NCI-H345 treated with DMSO at 0.1 percent for 48 hours (cell line): Measurements from ENCODE around the gene FBXL3.
"Not testable (repeated sequence)": the region's sequence is repeated elsewhere in the genome, so short reads cannot be mapped to it uniquely, and the experiment has no call there.

Experiments used
- DNase-seq: peaks from one replicate; lab custom pipeline; 2025; ENCODE audit not compliant: unreplicated experiment; lab: John Stamatoyannopoulos, UW

FBXL3 gene

DNA sequence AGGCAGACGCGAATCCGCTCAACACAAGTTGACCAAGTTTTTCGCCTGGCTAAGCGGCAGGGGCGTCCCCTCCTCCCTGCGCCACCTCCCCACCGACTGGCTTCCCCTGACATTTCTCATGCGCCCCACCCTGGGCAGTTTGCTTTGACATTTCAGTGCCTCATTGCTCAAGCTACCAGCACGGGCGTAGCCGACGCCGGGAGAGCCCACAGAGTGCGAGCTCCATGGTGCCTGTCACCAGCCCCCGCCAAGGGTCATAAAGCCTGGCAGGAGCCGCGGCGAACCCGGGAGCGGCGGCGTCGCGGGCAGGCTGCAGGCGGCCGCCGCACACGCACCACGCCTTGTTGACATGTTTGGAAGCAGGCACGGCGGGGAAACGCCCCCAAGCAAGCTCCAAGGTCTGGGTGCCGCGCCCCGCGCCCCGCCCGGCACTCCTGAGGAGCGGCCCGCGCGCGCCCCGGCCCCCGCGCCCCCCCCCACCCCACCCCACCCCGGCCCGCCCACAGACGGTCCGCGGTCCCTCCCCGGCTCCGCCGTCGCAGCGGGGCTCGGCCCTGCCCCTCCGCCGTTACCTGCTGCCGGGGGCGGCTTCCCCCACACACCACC is 601 bp downstream of the FBXL3 start:
- DNase-seq: peak; percentile 61

DNA sequence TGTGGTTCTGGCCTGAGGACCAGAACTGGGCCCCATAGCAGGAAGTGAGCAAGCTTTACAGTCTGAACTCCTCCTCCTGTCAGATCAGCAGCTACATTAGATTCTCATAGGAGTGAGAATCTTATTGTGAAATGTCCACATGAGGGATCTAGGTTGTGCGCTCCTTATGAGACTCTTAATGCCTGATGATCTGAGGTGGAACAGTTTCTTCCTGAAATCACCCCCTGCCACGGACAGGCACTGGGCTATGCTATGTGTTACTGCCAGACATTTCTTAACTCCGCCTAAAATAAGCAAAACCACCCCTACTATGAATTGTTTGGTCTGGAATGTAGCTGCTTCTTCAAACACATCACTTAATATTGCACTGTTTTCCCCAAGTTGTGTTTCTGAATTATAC is 4.6 kb downstream of the FBXL3 start:
- no peak for DNase-seq

- DNase-seq: no peak
These were observed 7.2 kb downstream of the FBXL3 start for GRCh38 chr13:77019756-77020155.

- no peak for DNase-seq
These were observed 9.9 kb downstream of the FBXL3 start for GRCh38 chr13:77016888-77017623.

GRCh38 chr13:77016251-77016812 is 10.6 kb downstream of the FBXL3 start:
- no peak for DNase-seq

- no peak for DNase-seq
These were observed 11.9 kb downstream of the FBXL3 start for GRCh38 chr13:77014906-77015685.

- no peak for DNase-seq
These were observed 13.0 kb downstream of the FBXL3 start for GRCh38 chr13:77013853-77014542.

- DNase-seq: not testable (repeated sequence)
These were observed 17.2 kb downstream of the FBXL3 start for GRCh38 chr13:77009719-77010118.

DNA sequence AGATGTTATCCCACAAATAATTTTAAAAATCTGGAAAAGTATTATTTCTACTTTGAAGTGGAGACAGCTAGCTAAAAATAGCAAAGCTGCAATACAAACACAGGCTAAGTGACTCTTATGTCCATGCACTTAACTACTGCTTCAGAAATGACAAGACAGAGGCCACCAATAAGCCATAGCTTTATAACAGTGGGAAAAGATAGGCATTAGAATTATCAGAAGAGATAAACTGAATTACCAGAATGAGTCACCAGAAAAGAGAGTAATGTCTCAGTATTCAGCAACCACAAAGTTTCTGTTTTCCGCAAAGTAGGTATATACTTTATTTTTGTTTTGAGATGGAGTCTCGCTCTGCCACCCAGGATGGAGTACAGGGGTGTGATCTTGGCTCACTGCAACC is 17.9 kb downstream of the FBXL3 start:
- DNase-seq: no peak

DNA sequence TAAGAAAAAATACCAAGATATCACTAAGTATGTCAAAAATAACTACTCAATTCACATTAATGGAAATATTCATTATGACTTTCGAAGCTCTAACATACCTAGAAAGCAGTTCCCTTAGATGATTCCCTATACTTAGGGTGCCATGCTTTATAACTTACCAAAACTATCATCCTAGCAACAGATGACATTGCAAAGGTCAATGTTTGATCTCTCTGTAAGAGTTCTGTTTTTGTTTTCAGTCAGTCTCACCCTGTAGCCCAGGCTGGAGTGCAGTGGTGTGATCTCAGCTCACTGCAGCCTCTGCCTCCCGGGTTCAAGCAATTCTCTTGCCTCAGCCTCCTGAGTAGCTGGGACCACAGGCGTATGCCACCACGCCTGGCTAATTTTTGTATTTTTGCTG is 18.6 kb downstream of the FBXL3 start:
- not testable (repeated sequence) for DNase-seq

DNA sequence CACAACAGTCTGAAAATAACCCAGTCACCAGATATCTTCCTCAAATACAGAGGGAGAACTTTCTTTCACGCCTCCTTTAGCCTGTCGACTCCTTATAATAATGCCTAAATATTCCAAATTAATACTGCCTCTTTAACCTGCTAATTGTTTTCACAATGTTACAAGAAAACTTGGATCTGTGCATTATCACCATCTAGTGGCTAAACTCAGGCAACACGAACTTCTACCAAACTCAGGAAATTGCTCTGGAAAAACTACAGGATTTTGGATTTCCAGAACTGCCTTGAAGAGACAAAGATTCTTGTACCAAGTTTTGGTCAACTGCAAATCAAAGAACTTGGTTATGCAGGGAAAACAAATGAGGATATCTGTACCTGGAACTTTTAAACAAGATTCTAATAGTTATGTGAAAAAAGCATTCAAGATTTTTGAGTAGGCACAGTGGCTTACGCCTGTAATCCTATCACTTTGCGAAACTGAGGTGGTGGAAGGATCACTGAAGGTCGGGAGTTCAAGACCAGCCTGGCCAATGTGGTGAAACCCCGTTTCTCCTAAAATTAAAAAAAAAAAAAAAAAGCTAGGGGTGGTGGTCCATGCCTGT is 24.3 kb downstream of the FBXL3 start:
- DNase-seq: no peak

DNA sequence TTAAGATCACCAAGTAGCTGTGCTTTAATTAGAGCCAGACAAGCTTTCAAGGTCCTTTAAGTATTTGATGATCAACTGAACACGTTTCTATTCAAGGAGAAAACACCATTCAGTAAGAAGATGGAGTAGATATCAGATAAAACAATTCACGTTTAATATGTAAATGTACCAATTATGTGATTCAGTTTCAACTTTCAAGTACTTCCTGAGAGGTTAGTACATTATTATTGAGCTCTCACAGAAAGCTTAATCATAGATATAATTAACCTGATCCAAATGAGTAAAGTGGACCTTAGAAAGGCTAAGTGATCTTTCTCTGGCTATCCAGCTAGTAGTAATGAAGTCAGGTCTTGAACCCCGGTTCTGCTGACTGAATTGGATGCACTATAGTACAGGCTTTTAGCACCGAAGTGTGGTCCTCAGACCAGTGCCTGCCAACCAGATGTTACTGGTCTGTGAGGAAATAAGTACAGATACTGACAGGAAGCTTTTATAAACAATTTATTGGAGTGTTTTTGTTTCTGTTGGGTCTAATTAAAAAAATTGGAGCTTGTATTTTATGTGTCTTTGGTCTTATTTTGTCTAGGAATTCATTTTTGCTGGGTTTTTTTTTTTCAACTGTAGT is 24.9 kb downstream of the FBXL3 start:
- DNase-seq: no peak

DNA sequence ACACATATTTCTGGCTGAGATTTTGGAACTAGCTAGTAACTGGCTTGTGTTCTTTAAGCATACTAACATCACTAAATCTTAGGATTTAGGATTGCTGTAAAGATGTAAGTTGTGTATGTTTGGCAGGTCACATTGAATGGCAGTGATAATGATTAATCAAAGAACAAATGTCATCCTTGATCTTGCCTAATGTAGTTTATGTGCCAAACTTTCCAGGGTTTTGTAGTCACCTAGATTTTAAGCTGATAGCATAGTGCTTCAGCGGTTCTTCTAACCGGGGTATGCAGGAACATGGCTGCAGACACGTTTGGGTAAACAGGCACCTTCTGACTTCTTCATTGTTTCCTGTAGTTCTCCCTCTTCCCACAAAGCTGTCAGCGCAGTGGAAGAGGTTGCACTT is 25.4 kb downstream of the FBXL3 start:
- no peak for DNase-seq

GRCh38 chr13:77000475-77000874 is 26.5 kb downstream of the FBXL3 start:
- DNase-seq: no peak

DNA sequence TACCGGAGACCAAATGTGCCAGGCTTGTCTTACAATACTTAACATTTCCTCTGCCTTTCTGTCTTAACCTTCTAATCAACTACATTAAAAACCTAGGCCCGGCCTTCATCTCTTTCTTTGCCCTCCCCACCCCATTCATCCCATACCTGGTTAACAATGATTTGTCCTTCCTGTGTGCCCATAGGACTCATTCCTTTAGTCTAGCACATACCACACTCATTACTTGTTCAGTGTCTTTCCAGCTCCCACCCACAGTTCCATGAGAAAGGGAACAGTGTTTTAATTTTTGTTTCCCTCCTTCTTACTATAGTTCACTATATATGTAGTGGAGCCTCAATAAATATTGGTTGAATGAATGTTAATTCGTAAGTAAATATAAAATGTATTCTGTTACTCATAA is 32.7 kb downstream of the FBXL3 start:
- no peak for DNase-seq

DNA sequence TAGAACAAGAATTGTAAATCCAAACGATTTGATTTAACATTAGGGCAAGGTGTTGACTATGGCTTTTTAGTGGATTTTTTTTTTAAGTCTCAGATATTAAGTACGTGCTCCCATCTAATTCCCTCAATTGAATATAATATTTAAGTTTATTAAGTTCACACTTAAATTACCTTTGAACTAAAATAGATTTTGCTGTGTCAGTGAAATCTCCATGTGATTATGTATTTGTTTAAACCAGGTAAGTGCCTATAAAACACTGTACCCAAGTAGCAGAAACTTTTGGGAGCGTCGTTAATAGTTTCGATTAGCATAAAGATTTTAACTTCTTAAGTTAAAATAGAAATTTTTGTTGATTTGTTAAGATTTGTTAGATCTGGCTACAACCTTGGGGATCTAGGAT is 33.5 kb downstream of the FBXL3 start:
- DNase-seq: no peak

- DNase-seq: no peak
These were observed 33.9 kb downstream of the FBXL3 start for GRCh38 chr13:76993021-76993420.

- DNase-seq: no peak
These were observed 34.4 kb downstream of the FBXL3 start for GRCh38 chr13:76992548-76993001.

DNA sequence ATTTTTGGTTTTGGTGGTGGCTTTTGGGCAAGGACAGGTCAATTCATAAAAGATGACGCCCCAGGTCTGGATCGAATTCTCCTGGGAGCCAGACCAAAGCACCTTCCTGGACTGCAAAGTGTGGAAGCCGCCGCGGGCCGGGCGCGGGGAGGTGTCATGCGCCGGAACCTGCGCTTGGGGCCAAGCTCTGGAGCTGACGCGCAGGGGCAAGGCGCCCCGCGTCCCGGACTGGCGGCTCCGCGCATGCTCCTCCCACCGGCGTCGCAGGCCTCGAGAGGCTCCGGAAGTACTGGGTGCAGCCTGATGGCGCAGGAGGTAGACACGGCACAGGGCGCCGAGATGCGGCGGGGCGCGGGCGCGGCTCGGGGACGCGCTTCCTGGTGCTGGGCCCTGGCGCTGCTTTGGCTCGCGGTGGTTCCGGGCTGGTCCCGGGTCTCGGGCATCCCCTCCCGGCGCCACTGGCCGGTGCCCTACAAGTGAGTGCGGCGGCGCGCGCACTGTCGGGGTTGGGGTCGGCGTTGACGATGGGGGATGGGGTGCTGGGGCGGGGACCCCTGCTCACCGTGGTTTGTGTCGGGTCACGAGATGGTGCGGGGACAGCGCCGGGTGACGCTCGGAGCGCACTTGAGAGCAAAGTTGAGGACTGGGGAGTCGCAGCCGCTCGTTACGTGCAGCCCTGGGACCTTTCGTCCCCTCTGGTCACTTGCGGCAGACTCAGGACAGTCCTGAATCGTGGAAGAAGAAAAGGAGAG is 35.0 kb downstream of the FBXL3 start, which contains the start of gene CLN5:
Gene CLN5 (plus strand): TSS at position 286 of the 752 bp plus-strand sequence. CDS start 18 bp downstream, at position 304.
- peak; percentile 83 for DNase-seq
